Activated CD4-positive, alpha-beta T cell treated with anti-CD3 and anti-CD28 coated beads for 1 hour (primary cell): Measurements from ENCODE around the gene PLCD1.
"Not testable (repeated sequence)": the region's sequence is repeated elsewhere in the genome, so short reads cannot be mapped to it uniquely, and the experiment has no call there.

Experiments used
- DNase-seq: peaks from one replicate; pipeline ENCODE4 v3.0.0-alpha.2; 2020

PLCD1 gene

GRCh38 chr3:37984051-37984450, 45.4 kb downstream of the PLCD1 start:
- no peak for DNase-seq

GRCh38 chr3:37982331-37982730, 47.1 kb downstream of the PLCD1 start:
- no peak for DNase-seq

- DNase-seq, result no peak
These were observed 48.1 kb downstream of the PLCD1 start for GRCh38 chr3:37981348-37981664.

- DNase-seq, result no peak
These were observed 48.7 kb downstream of the PLCD1 start for GRCh38 chr3:37980462-37981347.

GRCh38 chr3:37979541-37980461, 49.6 kb downstream of the PLCD1 start:
- no peak for DNase-seq

- peak; percentile 59 for DNase-seq
These were observed 55.0 kb downstream of the PLCD1 start for GRCh38 chr3:37974121-37975083.

GRCh38 chr3:37973246-37974054, 56.0 kb downstream of the PLCD1 start:
- no peak for DNase-seq

- DNase-seq, result not testable (repeated sequence)
These were observed 57.4 kb downstream of the PLCD1 start for GRCh38 chr3:37972056-37972455.

- DNase-seq, result no peak
These were observed 58.0 kb downstream of the PLCD1 start for GRCh38 chr3:37971467-37971866.

GRCh38 chr3:37970802-37971201, 58.6 kb downstream of the PLCD1 start:
- no peak for DNase-seq

GRCh38 chr3:37969596-37970100, 59.8 kb downstream of the PLCD1 start:
- no peak for DNase-seq

- DNase-seq, result no peak
These were observed 60.4 kb downstream of the PLCD1 start for GRCh38 chr3:37968813-37969595.

- DNase-seq, result no peak
These were observed 61.2 kb downstream of the PLCD1 start for GRCh38 chr3:37968199-37968598.

- DNase-seq, result peak; percentile 46
These were observed 62.1 kb downstream of the PLCD1 start for GRCh38 chr3:37967260-37967881.

GRCh38 chr3:37964716-37965115, 64.7 kb downstream of the PLCD1 start:
- no peak for DNase-seq

GRCh38 chr3:37964146-37964545, 65.3 kb downstream of the PLCD1 start:
- no peak for DNase-seq

GRCh38 chr3:37963635-37964034, 65.8 kb downstream of the PLCD1 start:
- DNase-seq, result no peak

- no peak for DNase-seq
These were observed 66.4 kb downstream of the PLCD1 start for GRCh38 chr3:37963016-37963415.

- no peak for DNase-seq
These were observed 67.6 kb downstream of the PLCD1 start for GRCh38 chr3:37961622-37962431.
